GM12878 (cell line): ENCODE measurements around the gene MIA2. TPM values are rescaled to one million over a fixed set of nuclear protein-coding genes. Genes with fewer than 3 reads are reported as not detected.

Experiments used
- ATAC-seq: fragments of 200-7000 bp; cut with Tn5 transposase; 3 replicates; pipeline ENCODE4 v1.9.1; 2020; ENCODE audit warnings: mild to moderate bottlenecking, moderate library complexity
- BruUV-seq: library from RNA; stranded (reverse); fragments of 400-500 nt; replicated peaks from 2 replicates; lab custom pipeline; 2021; lab: Mats Ljungman, UMichigan
- CTCF ChIA-PET: fragments of 300-600 bp; sonication (Branson Sonifier 250); formaldehyde crosslinking; extraction: SDS; loops from one replicate; lab custom pipeline; 2021; ENCODE audit warnings: inconsistent platforms; lab: Yijun Ruan, JAX
- POLR2A ChIA-PET: fragments of 350-600 bp; formaldehyde crosslinking; extraction: SDS; loops from one replicate; lab custom pipeline; 2021; ENCODE audit warnings: inconsistent platforms; lab: Charles Lee
- RAD21 ChIA-PET: fragments of 300-600 bp; sonication (Branson Sonifier 250); formaldehyde crosslinking; loops from one replicate; lab custom pipeline; 2023; ENCODE audit warnings: antibody characterized with exemption; ENCODE audit not compliant: unreplicated experiment; lab: Charles Lee
- SMC1A ChIA-PET: fragments of 300-600 bp; sonication (Branson Sonifier 250); formaldehyde crosslinking; loops from one replicate; lab custom pipeline; 2023; ENCODE audit not compliant: unreplicated experiment, uncharacterized antibody; lab: Charles Lee
- DNase-seq: peaks from one replicate; pipeline ENCODE4 v3.0.0-alpha.2; 2011; ENCODE audit warnings: low read depth, low spot score
- FAIRE-seq: peaks from 3 replicates; lab custom pipeline; 2011; peaks lifted over from hg19 to GRCh38; lab: Jason Lieb, UNC
- H2AFZ ChIP-seq: 2 replicates; pipeline ENCODE4 v1.6.0; 2011; ENCODE audit warnings: low read depth, low read length, control low read depth; ENCODE audit not compliant: control insufficient read depth
- H3K27ac ChIP-seq: 2 replicates; pipeline ENCODE4 v1.5.1; 2011; ENCODE audit warnings: control low read depth; ENCODE audit not compliant: control insufficient read depth, insufficient read depth
- H3K27me3 ChIP-seq, 2 experiments: replicated peaks in 1 of 2; 2 replicates each; pipeline versions ENCODE4 v1.6.0 to v1.6.1; 2011; ENCODE audit warnings: low read length in 1 of 2; ENCODE audit not compliant: control insufficient read depth in 2 of 2, insufficient read depth in 2 of 2
- H3K36me3 ChIP-seq, 2 experiments: 2 replicates each; pipeline ENCODE4 v1.5.1; 2011; ENCODE audit warnings: low read length in 1 of 2; ENCODE audit not compliant: control insufficient read depth in 2 of 2, insufficient read depth in 2 of 2
- H3K4me1 ChIP-seq: 2 replicates; pipeline ENCODE4 v1.6.1; 2011; ENCODE audit warnings: mild to moderate bottlenecking, low read length, moderate library complexity, mixed read lengths; ENCODE audit not compliant: control insufficient read depth, insufficient read depth
- H3K4me2 ChIP-seq: 2 replicates; pipeline ENCODE4 v1.6.0; 2011; ENCODE audit warnings: control low read depth; ENCODE audit not compliant: control insufficient read depth, insufficient read depth
- H3K4me3 ChIP-seq: fragments of 200-600 bp; sonication (generic); 2 replicates; pipeline ENCODE4 v1.5.1; 2016
- H3K79me2 ChIP-seq: 2 replicates; pipeline ENCODE4 v1.6.0; 2011; ENCODE audit warnings: low read length; ENCODE audit not compliant: control insufficient read depth, insufficient read depth
- H3K9ac ChIP-seq: 2 replicates; pipeline ENCODE4 v1.8.0; 2011; ENCODE audit warnings: low read length, control low read depth, mixed read lengths; ENCODE audit not compliant: control insufficient read depth, insufficient read depth
- H3K9me3 ChIP-seq: replicated peaks from 3 replicates; pipeline ENCODE4 v1.5.1; 2011; ENCODE audit warnings: mild to moderate bottlenecking, low read length; ENCODE audit not compliant: control insufficient read depth, insufficient read depth
- H4K20me1 ChIP-seq: 2 replicates; pipeline ENCODE4 v1.6.0; 2011; ENCODE audit not compliant: control insufficient read depth, insufficient read depth
- BMI1 ChIP-seq: fragments of 450-650 bp; IDR thresholded peaks from 2 replicates; pipeline ENCODE4 v1.6.1; 2016; ENCODE audit warnings: mild to moderate bottlenecking, moderate library complexity, borderline replicate concordance
- CBX5 ChIP-seq: sonication (generic); IDR thresholded peaks from 2 replicates; pipeline ENCODE4 v1.6.1; 2016; ENCODE audit warnings: low read depth, moderate library complexity, mild to moderate bottlenecking, inconsistent platforms
- CHD2 ChIP-seq: IDR thresholded peaks from 2 replicates; pipeline ENCODE4 v1.6.1; 2011; ENCODE audit warnings: low read depth, low read length, improper control_type of control experiment, borderline replicate concordance
- CREM ChIP-seq: IDR thresholded peaks from 2 replicates; pipeline ENCODE4 v1.6.1; 2014; ENCODE audit warnings: antibody characterized with exemption, low read depth
- ETV6 ChIP-seq, 2 experiments: fragments of 450-650 bp in 1 of 2; IDR thresholded peaks in 1 of 2; conservative IDR thresholded peaks in 1 of 2; 2 replicates each; pipeline ENCODE4 v1.6.1; 2014; ENCODE audit warnings: antibody characterized with exemption in 1 of 2, borderline replicate concordance in 1 of 2, low read depth in 1 of 2, mild to moderate bottlenecking in 1 of 2, moderate library complexity in 1 of 2
- FOS ChIP-seq: IDR thresholded peaks from 3 replicates; pipeline ENCODE4 v1.6.1; 2011; ENCODE audit warnings: borderline replicate concordance; ENCODE audit not compliant: insufficient read length; ENCODE audit errors: extremely low read depth
- GABPA ChIP-seq: IDR thresholded peaks from 2 replicates; pipeline ENCODE4 v1.6.1; 2014; ENCODE audit warnings: antibody characterized with exemption, low read depth, mild to moderate bottlenecking, inconsistent platforms
- KDM1A ChIP-seq: fragments of 200-600 bp; sonication (generic); IDR thresholded peaks from 2 replicates; pipeline ENCODE4 v1.6.1; 2016; ENCODE audit warnings: borderline replicate concordance
- NRF1 ChIP-seq: conservative IDR thresholded peaks from 2 replicates; pipeline ENCODE4 v1.6.1; 2011; ENCODE audit warnings: mild to moderate bottlenecking, low read depth, low read length, improper control_type of control experiment
- PAX8 ChIP-seq: fragments of 450-650 bp; IDR thresholded peaks from 2 replicates; pipeline ENCODE4 v1.6.1; 2017; ENCODE audit warnings: mild to moderate bottlenecking, moderate library complexity
- SIN3A ChIP-seq: IDR thresholded peaks from 2 replicates; pipeline ENCODE4 v1.6.1; 2012; ENCODE audit warnings: low read depth, low read length, improper control_type of control experiment
- SREBF1 ChIP-seq: IDR thresholded peaks from 2 replicates; pipeline ENCODE4 v1.6.1; 2012; ENCODE audit warnings: mild to moderate bottlenecking, low read length
- WGBS: methylation state at CpG from one replicate; pipeline ENCODE4 v1.1.6; 2016; ENCODE audit warnings: low lambda C conversion rate; ENCODE audit not compliant: insufficient replicate concordance, insufficient coverage; ENCODE audit errors: missing lambda C conversion rate; 5-methylcytosine and 5-hydroxymethylcytosine counted together
- in situ Hi-C: fragments of 300-500 bp; cut with MboI; formaldehyde crosslinking; loops from 9 replicates; pipeline ENCODE4 v1.14.3; 2018; ENCODE audit warnings: mixed read lengths
- intact Hi-C: fragments of 100-400 bp; cut with micrococcal nuclease; formaldehyde crosslinking; loops from one replicate; pipeline ENCODE4 v1.14.2; 2022; ENCODE audit not compliant: unreplicated experiment
- polyA plus RNA-seq, 11 experiments: library from polyadenylated mRNA; depleted of rRNA in 4 of 11; unstranded in 6 of 11; stranded (reverse) in 5 of 11; fragments of >200 nt; fragmentation: Nextera tagmentation in 4 of 11; fragmentation: Illumina TruSeq in 1 of 11; extraction: Ambion mirVana in 4 of 11; extraction: Trizol in 1 of 11; gene quantifications; 1 replicate in 1 of 11; 2 replicates in 10 of 11; pipeline versions ENCODE4 v1.2.1 to v1.2.3, GENCODE V29; 2011 to 2016; ENCODE audit warnings: inconsistent platforms in 2 of 11, missing spikeins in 2 of 11, low read depth in 1 of 11
- total RNA-seq, 4 experiments: library from RNA; depleted of rRNA in 3 of 4; stranded (reverse); fragments of >200 nt in 3 of 4; fragmentation: Illumina TruSeq in 1 of 4; extraction: Trizol in 1 of 4; gene quantifications; 2 replicates each; pipeline versions ENCODE4 v1.2.1 to v1.2.3, GENCODE V29; 2013 to 2021
- TF ChIP-seq, protein P1 (sequence below): fragments of 450-650 bp; IDR thresholded peaks from 2 replicates; pipeline ENCODE4 v1.6.1; 2017; ENCODE audit warnings: mild to moderate bottlenecking
- TF ChIP-seq, protein P2 (sequence below): fragments of 450-650 bp; conservative IDR thresholded peaks from 2 replicates; pipeline ENCODE4 v1.6.1; 2017; ENCODE audit warnings: mild to moderate bottlenecking, moderate library complexity

The MIA2 gene
- total and polyA plus RNA-seq, 10 of the 15 experiments (the other 5 are each of a cell fraction or from before 2014, with no cell fraction given) = 6.3 to 36.8 (median 17.1) TPM

GRCh38 chr14:39432619-39433451, 199.1 kb downstream of the MIA2 start:
- H4K20me1 ChIP-seq = no peaks in the 10 kb centered on the region
- ChIA-PET POLR2A (interaction anchor here (0.6 to 9.1 kb wide), 17 partner anchors 9 to 739 kb away, joined by 3 to 159 read pairs (median 5); partner anchors contain the start of genes GEMIN2 and PNN), RAD21 (interaction anchor here (0.8 to 9.4 kb wide), 11 partner anchors 7 to 308 kb away, joined by 3 to 159 read pairs (median 9); no protein-coding TSS in a partner anchor), CTCF (interaction anchor here (0.5 to 7.8 kb wide), 11 partner anchors 8 to 358 kb away, joined by 3 to 84 read pairs (median 8); no protein-coding TSS in a partner anchor), SMC1A (interaction anchor here (0.6 to 8.1 kb wide), 10 partner anchors 13 to 636 kb away, joined by 3 to 182 read pairs (median 10); no protein-coding TSS in a partner anchor)
- H3K36me3 ChIP-seq = no peaks in the 10 kb centered on the region
- no peaks in the 10 kb centered on the region for H3K27me3 ChIP-seq
- in situ Hi-C loops (no loop called here), intact Hi-C loops (loop anchor here (2.0 kb wide), 4 partner anchors 36 to 266 kb away; partner anchors contain the start of gene PNN)
- peak overlapping the region; percentile 77 for H3K27ac ChIP-seq
- H3K4me1 ChIP-seq = peaks cover 10% of the 10 kb centered on the region
- H3K79me2 ChIP-seq = peaks cover 39% of the 10 kb centered on the region
- ATAC-seq (peak; percentile 86), DNase-seq (peak; percentile 62), FAIRE-seq (no peak)
- 5% methylated on average over 38 of the region's 38 CpGs for WGBS
- H3K4me3 ChIP-seq = peak overlapping the region; percentile 77
- BruUV-seq = TSS peak; percentile 90
- H3K9ac ChIP-seq = peak overlapping the region; percentile 72
- H3K9me3 ChIP-seq = no peaks in the 10 kb centered on the region
- peak overlapping the region; percentile 96 for H2AFZ ChIP-seq
- H3K4me2 ChIP-seq = peak overlapping the region; percentile 58
- TF ChIP-seq SIN3A = no peak
- TF ChIP-seq CREM = peak; percentile 25; the same call in 1 of the 2 replicates
- peak; percentile 57 for TF ChIP-seq CHD2
- TF ChIP-seq NRF1 = no peak
- TF ChIP-seq, protein P1, sequence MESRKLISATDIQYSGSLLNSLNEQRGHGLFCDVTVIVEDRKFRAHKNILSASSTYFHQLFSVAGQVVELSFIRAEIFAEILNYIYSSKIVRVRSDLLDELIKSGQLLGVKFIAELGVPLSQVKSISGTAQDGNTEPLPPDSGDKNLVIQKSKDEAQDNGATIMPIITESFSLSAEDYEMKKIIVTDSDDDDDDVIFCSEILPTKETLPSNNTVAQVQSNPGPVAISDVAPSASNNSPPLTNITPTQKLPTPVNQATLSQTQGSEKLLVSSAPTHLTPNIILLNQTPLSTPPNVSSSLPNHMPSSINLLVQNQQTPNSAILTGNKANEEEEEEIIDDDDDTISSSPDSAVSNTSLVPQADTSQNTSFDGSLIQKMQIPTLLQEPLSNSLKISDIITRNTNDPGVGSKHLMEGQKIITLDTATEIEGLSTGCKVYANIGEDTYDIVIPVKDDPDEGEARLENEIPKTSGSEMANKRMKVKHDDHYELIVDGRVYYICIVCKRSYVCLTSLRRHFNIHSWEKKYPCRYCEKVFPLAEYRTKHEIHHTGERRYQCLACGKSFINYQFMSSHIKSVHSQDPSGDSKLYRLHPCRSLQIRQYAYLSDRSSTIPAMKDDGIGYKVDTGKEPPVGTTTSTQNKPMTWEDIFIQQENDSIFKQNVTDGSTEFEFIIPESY = no peak
- no peak for TF ChIP-seq CBX5
- no peak for TF ChIP-seq GABPA
- no peak for TF ChIP-seq SREBF1
- TF ChIP-seq, protein P2, sequence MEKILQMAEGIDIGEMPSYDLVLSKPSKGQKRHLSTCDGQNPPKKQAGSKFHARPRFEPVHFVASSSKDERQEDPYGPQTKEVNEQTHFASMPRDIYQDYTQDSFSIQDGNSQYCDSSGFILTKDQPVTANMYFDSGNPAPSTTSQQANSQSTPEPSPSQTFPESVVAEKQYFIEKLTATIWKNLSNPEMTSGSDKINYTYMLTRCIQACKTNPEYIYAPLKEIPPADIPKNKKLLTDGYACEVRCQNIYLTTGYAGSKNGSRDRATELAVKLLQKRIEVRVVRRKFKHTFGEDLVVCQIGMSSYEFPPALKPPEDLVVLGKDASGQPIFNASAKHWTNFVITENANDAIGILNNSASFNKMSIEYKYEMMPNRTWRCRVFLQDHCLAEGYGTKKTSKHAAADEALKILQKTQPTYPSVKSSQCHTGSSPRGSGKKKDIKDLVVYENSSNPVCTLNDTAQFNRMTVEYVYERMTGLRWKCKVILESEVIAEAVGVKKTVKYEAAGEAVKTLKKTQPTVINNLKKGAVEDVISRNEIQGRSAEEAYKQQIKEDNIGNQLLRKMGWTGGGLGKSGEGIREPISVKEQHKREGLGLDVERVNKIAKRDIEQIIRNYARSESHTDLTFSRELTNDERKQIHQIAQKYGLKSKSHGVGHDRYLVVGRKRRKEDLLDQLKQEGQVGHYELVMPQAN = peak; percentile 40; the same call in 1 of the 2 replicates
- 0 out of 2 replicates have a peak, but pooled peaks have one; percentile 35 for TF ChIP-seq PAX8
- no peak for TF ChIP-seq FOS
- TF ChIP-seq ETV6 (conservative IDR thresholded peaks at IDR 0.05 in 1 of 2, IDR thresholded peaks at IDR 0.05 in 1 of 2; ENCODE audit: borderline replicate concordance in 1 of 2, low read depth in 1 of 2) = no peak
- TF ChIP-seq KDM1A = no peak
- no peak for TF ChIP-seq BMI1
